ENCODE measurements around the gene UNC13B. TPM values are rescaled to one million over a fixed set of nuclear protein-coding genes. Genes with fewer than 3 reads are reported as not detected.

The UNC13B gene
- total and polyA plus RNA-seq, 2 experiments from 2014 or later, result 8.7 to 52.1 TPM

GRCh38 chr9:35357826-35358225, 196.0 kb downstream of the UNC13B start:
- no peaks in the 10 kb centered on the region for H4K20me1 ChIP-seq (replicated peaks; ENCODE audit: insufficient read depth)
- Mint-ChIP-seq H3K9me3 (no peaks in the 10 kb centered on the region), H3K4me3 (no peak overlapping the region), H3K4me1 (no peaks in the 10 kb centered on the region), H3K36me3 (ENCODE audit: low read depth) (no peaks in the 10 kb centered on the region), H3K27ac (no peak overlapping the region), H3K27me3 (ENCODE audit: insufficient read depth, low read depth, poor library complexity) (no peaks in the 10 kb centered on the region)
- no peaks in the 10 kb centered on the region for H3K9me2 ChIP-seq (ENCODE audit: insufficient read depth)
- H3K4me2 ChIP-seq, result no peak overlapping the region
- no peaks in the 10 kb centered on the region for H3K27me3 ChIP-seq (ENCODE audit: insufficient read depth)
- TF ChIP-seq POLR2AphosphoS5 (IDR thresholded peaks at IDR 0.05; ENCODE audit: low read depth), result no peak
- TF ChIP-seq CREB1 (CRISPR knock-in tag; IDR thresholded peaks at IDR 0.05; ENCODE audit: low read depth), result no peak
- no peak for TF ChIP-seq NANOG (IDR thresholded peaks at IDR 0.05; ENCODE audit: borderline replicate concordance)
- no peak for TF ChIP-seq ZNF114 (CRISPR knock-in tag; IDR thresholded peaks at IDR 0.05)
- TF ChIP-seq EZH2phosphoT487 (IDR thresholded peaks at IDR 0.05; ENCODE audit: unreplicated experiment), result no peak
- TF ChIP-seq JUNB (IDR thresholded peaks at IDR 0.05; ENCODE audit: unreplicated experiment), result no peak
- TF ChIP-seq, protein P1, sequence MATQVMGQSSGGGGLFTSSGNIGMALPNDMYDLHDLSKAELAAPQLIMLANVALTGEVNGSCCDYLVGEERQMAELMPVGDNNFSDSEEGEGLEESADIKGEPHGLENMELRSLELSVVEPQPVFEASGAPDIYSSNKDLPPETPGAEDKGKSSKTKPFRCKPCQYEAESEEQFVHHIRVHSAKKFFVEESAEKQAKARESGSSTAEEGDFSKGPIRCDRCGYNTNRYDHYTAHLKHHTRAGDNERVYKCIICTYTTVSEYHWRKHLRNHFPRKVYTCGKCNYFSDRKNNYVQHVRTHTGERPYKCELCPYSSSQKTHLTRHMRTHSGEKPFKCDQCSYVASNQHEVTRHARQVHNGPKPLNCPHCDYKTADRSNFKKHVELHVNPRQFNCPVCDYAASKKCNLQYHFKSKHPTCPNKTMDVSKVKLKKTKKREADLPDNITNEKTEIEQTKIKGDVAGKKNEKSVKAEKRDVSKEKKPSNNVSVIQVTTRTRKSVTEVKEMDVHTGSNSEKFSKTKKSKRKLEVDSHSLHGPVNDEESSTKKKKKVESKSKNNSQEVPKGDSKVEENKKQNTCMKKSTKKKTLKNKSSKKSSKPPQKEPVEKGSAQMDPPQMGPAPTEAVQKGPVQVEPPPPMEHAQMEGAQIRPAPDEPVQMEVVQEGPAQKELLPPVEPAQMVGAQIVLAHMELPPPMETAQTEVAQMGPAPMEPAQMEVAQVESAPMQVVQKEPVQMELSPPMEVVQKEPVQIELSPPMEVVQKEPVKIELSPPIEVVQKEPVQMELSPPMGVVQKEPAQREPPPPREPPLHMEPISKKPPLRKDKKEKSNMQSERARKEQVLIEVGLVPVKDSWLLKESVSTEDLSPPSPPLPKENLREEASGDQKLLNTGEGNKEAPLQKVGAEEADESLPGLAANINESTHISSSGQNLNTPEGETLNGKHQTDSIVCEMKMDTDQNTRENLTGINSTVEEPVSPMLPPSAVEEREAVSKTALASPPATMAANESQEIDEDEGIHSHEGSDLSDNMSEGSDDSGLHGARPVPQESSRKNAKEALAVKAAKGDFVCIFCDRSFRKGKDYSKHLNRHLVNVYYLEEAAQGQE (IDR thresholded peaks at IDR 0.05; ENCODE audit: unreplicated experiment), result no peak
- TF ChIP-seq, protein P2, sequence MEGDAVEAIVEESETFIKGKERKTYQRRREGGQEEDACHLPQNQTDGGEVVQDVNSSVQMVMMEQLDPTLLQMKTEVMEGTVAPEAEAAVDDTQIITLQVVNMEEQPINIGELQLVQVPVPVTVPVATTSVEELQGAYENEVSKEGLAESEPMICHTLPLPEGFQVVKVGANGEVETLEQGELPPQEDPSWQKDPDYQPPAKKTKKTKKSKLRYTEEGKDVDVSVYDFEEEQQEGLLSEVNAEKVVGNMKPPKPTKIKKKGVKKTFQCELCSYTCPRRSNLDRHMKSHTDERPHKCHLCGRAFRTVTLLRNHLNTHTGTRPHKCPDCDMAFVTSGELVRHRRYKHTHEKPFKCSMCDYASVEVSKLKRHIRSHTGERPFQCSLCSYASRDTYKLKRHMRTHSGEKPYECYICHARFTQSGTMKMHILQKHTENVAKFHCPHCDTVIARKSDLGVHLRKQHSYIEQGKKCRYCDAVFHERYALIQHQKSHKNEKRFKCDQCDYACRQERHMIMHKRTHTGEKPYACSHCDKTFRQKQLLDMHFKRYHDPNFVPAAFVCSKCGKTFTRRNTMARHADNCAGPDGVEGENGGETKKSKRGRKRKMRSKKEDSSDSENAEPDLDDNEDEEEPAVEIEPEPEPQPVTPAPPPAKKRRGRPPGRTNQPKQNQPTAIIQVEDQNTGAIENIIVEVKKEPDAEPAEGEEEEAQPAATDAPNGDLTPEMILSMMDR (conservative IDR thresholded peaks at IDR 0.05; ENCODE audit: low read depth in 2 of 2), result no peak
- no peak for TF ChIP-seq STAT1 (IDR thresholded peaks at IDR 0.05; ENCODE audit: unreplicated experiment)
- TF ChIP-seq EZH2 (IDR thresholded peaks at IDR 0.05; ENCODE audit: low read depth, unreplicated experiment), result no peak
- no peak for TF ChIP-seq ZNF331 (CRISPR knock-in tag; IDR thresholded peaks at IDR 0.05; ENCODE audit: low read depth)
- TF ChIP-seq ETS1 (IDR thresholded peaks at IDR 0.05), result no peak
- TF ChIP-seq, protein P3, sequence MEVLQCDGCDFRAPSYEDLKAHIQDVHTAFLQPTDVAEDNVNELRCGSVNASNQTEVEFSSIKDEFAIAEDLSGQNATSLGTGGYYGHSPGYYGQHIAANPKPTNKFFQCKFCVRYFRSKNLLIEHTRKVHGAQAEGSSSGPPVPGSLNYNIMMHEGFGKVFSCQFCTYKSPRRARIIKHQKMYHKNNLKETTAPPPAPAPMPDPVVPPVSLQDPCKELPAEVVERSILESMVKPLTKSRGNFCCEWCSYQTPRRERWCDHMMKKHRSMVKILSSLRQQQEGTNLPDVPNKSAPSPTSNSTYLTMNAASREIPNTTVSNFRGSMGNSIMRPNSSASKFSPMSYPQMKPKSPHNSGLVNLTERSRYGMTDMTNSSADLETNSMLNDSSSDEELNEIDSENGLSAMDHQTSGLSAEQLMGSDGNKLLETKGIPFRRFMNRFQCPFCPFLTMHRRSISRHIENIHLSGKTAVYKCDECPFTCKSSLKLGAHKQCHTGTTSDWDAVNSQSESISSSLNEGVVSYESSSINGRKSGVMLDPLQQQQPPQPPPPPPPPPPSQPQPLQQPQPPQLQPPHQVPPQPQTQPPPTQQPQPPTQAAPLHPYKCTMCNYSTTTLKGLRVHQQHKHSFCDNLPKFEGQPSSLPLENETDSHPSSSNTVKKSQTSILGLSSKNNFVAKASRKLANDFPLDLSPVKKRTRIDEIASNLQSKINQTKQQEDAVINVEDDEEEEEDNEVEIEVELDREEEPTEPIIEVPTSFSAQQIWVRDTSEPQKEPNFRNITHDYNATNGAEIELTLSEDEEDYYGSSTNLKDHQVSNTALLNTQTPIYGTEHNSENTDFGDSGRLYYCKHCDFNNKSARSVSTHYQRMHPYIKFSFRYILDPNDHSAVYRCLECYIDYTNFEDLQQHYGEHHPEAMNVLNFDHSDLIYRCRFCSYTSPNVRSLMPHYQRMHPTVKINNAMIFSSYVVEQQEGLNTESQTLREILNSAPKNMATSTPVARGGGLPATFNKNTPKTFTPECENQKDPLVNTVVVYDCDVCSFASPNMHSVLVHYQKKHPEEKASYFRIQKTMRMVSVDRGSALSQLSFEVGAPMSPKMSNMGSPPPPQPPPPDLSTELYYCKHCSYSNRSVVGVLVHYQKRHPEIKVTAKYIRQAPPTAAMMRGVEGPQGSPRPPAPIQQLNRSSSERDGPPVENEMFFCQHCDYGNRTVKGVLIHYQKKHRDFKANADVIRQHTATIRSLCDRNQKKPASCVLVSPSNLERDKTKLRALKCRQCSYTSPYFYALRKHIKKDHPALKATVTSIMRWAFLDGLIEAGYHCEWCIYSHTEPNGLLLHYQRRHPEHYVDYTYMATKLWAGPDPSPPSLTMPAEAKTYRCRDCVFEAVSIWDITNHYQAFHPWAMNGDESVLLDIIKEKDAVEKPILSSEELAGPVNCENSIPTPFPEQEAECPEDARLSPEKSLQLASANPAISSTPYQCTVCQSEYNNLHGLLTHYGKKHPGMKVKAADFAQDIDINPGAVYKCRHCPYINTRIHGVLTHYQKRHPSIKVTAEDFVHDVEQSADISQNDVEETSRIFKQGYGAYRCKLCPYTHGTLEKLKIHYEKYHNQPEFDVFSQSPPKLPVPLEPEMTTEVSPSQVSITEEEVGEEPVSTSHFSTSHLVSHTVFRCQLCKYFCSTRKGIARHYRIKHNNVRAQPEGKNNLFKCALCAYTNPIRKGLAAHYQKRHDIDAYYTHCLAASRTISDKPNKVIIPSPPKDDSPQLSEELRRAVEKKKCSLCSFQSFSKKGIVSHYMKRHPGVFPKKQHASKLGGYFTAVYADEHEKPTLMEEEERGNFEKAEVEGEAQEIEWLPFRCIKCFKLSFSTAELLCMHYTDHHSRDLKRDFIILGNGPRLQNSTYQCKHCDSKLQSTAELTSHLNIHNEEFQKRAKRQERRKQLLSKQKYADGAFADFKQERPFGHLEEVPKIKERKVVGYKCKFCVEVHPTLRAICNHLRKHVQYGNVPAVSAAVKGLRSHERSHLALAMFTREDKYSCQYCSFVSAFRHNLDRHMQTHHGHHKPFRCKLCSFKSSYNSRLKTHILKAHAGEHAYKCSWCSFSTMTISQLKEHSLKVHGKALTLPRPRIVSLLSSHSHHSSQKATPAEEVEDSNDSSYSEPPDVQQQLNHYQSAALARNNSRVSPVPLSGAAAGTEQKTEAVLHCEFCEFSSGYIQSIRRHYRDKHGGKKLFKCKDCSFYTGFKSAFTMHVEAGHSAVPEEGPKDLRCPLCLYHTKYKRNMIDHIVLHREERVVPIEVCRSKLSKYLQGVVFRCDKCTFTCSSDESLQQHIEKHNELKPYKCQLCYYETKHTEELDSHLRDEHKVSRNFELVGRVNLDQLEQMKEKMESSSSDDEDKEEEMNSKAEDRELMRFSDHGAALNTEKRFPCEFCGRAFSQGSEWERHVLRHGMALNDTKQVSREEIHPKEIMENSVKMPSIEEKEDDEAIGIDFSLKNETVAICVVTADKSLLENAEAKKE (CRISPR knock-in tag; IDR thresholded peaks at IDR 0.05), result no peak
- no peak overlapping the region for H3K27ac ChIP-seq (ENCODE audit: low read depth)
- H3K4me3 ChIP-seq, result no peak overlapping the region
- ATAC-seq, result no peak
- no peaks in the 10 kb centered on the region for H3F3A ChIP-seq (replicated peaks; ENCODE audit: low read depth)
- no peaks in the 10 kb centered on the region for H3K4me1 ChIP-seq (ENCODE audit: insufficient read depth)
- no peak overlapping the region for H2AFZ ChIP-seq
- no peaks in the 10 kb centered on the region for H3K79me2 ChIP-seq (replicated peaks; ENCODE audit: insufficient read depth)
- no peaks in the 10 kb centered on the region for H3K36me3 ChIP-seq (ENCODE audit: insufficient read depth)
- DNase-seq (ENCODE audit: low spot score), result no peak
